ENCODE data around the gene PLPP3. TPM values are rescaled to one million over a fixed set of nuclear protein-coding genes. Genes with fewer than 3 reads are reported as not detected.

Gene PLPP3
- total and polyA plus RNA-seq, 2 of the 8 experiments (the other 6 are each of a cell fraction or from before 2014, with no cell fraction given) = 33.2 to 42.0 TPM

GRCh38 chr1:56531624-56532349 is 47.6 kb downstream of the PLPP3 start:
- H3K79me2 ChIP-seq (ENCODE audit: control insufficient read depth in 1 of 2, insufficient read depth in 2 of 2, low read length in 2 of 2) = peaks cover 29 to 84% of the 10 kb centered on the region in 2 experiments
- H3K27ac ChIP-seq (ENCODE audit: low read depth, low read length) = no peak overlapping the region; the same call in 1 of the 2 replicates
- CTCF ChIA-PET (ENCODE audit: partially characterized antibody) = interaction anchor here (0.8 to 3.1 kb wide), 6 partner anchors 9 to 121 kb away, joined by 3 to 13 read pairs (median 4); partner anchors contain the start of gene PLPP3
- peak overlapping the region; percentile 40 for H2BK12ac ChIP-seq (ENCODE audit: low read depth, low read length)
- POLR2A ChIA-PET (ENCODE audit: partially characterized antibody) = interaction anchor here (1.0 to 1.8 kb wide), 4 partner anchors 8 to 95 kb away, joined by 3 to 5 read pairs (median 4); no protein-coding TSS in a partner anchor
- 69% methylated on average over 6 of the region's 6 CpGs; no CpG with 5 or more reads in 1 of the 2 experiments for WGBS, 2 experiments (ENCODE audit: extremely low coverage in 1 of 2, insufficient coverage in 1 of 2, insufficient read length in 1 of 2, insufficient replicate concordance in 2 of 2, low coverage in 1 of 2, low lambda C conversion rate in 2 of 2, missing lambda C conversion rate in 1 of 2)
- peak overlapping the region in 1 of 2 experiments; percentile 36; a peak in 1 of 4 replicates for H3K4me2 ChIP-seq (ENCODE audit: insufficient read depth in 1 of 2, low read depth in 2 of 2, low read length in 2 of 2)
- peaks cover 0 to 62% (median 15%) of the 10 kb centered on the region in 4 experiments; a peak in 7 of 8 replicates for H3K36me3 ChIP-seq (ENCODE audit: control insufficient read depth in 2 of 4, insufficient read depth in 4 of 4, low read length in 3 of 4)
- no peak overlapping the region for H2AFZ ChIP-seq (ENCODE audit: low read length)
- no peaks in the 10 kb centered on the region for H3K9me3 ChIP-seq (ENCODE audit: insufficient read depth in 2 of 2, low read depth in 1 of 2, low read length in 1 of 2)
- FAIRE-seq (no peak), DNase-seq (ENCODE audit: low read depth in 1 of 2, low spot score in 2 of 2) (no peak)
- peak overlapping the region; percentile 69; the same call in 1 of the 2 replicates for H2BK5ac ChIP-seq (ENCODE audit: low read depth, low read length)
- no peak overlapping the region for H2BK20ac ChIP-seq (ENCODE audit: low read length)
- H3K56ac ChIP-seq (replicated peaks; ENCODE audit: insufficient read length, low read depth, low read length) = no peak overlapping the region
- no peak overlapping the region for H3K4me3 ChIP-seq (ENCODE audit: extremely low read depth in 1 of 4, insufficient read depth in 2 of 4, low read depth in 3 of 4, low read length in 4 of 4)
- H3K4ac ChIP-seq (replicated peaks; ENCODE audit: insufficient read length, low read depth, low read length) = no peak overlapping the region
- peak overlapping the region; percentile 22 for H4K91ac ChIP-seq (replicated peaks; ENCODE audit: insufficient read length, low read length)
- H3K23me2 ChIP-seq (ENCODE audit: low read depth, low read length) = no peaks in the 10 kb centered on the region; the same call in 1 of the 2 replicates
- H3K18ac ChIP-seq (ENCODE audit: extremely low read depth, low read length) = no peak overlapping the region; the same call in 1 of the 2 replicates
- peak overlapping the region; percentile 66; the same call in 1 of the 2 replicates for H2AK5ac ChIP-seq (ENCODE audit: low read depth, low read length)
- H3K4me1 ChIP-seq (replicated peaks in 1 of 4; ENCODE audit: control insufficient read depth in 3 of 4, insufficient read depth in 4 of 4, low read length in 3 of 4) = peaks cover 12 to 59% (median 54%) of the 10 kb centered on the region in 4 experiments
- no peaks in the 10 kb centered on the region for H4K20me1 ChIP-seq (replicated peaks in 1 of 2; ENCODE audit: control insufficient read depth in 1 of 2, insufficient read depth in 2 of 2, low read length in 2 of 2)
- H3K14ac ChIP-seq (ENCODE audit: insufficient read length) = no peak overlapping the region
- H4K5ac ChIP-seq (ENCODE audit: insufficient read length, low read depth, low read length) = no peak overlapping the region
- H4K8ac ChIP-seq (ENCODE audit: extremely low read depth, insufficient read depth, low read length) = no peak overlapping the region
- H3K23ac ChIP-seq (ENCODE audit: insufficient read length) = no peak overlapping the region
- H3K79me1 ChIP-seq (ENCODE audit: low read depth, low read length) = peaks cover 28% of the 10 kb centered on the region
- no peaks in the 10 kb centered on the region for H3K27me3 ChIP-seq (replicated peaks in 1 of 4; ENCODE audit: control insufficient read depth in 3 of 4, extremely low read depth in 1 of 4, insufficient read depth in 3 of 4, low read length in 3 of 4)
- H3K9ac ChIP-seq (replicated peaks in 1 of 4; ENCODE audit: extremely low read depth in 1 of 4, low read depth in 3 of 4, low read length in 3 of 4) = no peak overlapping the region
- peak overlapping the region; percentile 54; the same call in 1 of the 2 replicates for H2BK15ac ChIP-seq (ENCODE audit: low read length)
- H2BK120ac ChIP-seq (replicated peaks; ENCODE audit: low read depth, low read length) = peak overlapping the region; percentile 9
- TF ChIP-seq TAF1 (IDR thresholded peaks at IDR 0.05; ENCODE audit: low read depth, low read length) (no peak), KDM4A (IDR thresholded peaks at IDR 0.05; ENCODE audit: low read depth, low read length, severe bottlenecking) (no peak), JUN (IDR thresholded peaks at IDR 0.05; ENCODE audit: low read depth, low read length) (no peak), RXRA (IDR thresholded peaks at IDR 0.05; ENCODE audit: insufficient read depth, low read depth, low read length) (no peak), KDM1A (IDR thresholded peaks at IDR 0.05; ENCODE audit: borderline replicate concordance, low read length) (no peak)
- TF ChIP-seq, protein P1, sequence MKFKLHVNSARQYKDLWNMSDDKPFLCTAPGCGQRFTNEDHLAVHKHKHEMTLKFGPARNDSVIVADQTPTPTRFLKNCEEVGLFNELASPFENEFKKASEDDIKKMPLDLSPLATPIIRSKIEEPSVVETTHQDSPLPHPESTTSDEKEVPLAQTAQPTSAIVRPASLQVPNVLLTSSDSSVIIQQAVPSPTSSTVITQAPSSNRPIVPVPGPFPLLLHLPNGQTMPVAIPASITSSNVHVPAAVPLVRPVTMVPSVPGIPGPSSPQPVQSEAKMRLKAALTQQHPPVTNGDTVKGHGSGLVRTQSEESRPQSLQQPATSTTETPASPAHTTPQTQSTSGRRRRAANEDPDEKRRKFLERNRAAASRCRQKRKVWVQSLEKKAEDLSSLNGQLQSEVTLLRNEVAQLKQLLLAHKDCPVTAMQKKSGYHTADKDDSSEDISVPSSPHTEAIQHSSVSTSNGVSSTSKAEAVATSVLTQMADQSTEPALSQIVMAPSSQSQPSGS (IDR thresholded peaks at IDR 0.05; ENCODE audit: low read length) = no peak
- TF ChIP-seq, protein P2, sequence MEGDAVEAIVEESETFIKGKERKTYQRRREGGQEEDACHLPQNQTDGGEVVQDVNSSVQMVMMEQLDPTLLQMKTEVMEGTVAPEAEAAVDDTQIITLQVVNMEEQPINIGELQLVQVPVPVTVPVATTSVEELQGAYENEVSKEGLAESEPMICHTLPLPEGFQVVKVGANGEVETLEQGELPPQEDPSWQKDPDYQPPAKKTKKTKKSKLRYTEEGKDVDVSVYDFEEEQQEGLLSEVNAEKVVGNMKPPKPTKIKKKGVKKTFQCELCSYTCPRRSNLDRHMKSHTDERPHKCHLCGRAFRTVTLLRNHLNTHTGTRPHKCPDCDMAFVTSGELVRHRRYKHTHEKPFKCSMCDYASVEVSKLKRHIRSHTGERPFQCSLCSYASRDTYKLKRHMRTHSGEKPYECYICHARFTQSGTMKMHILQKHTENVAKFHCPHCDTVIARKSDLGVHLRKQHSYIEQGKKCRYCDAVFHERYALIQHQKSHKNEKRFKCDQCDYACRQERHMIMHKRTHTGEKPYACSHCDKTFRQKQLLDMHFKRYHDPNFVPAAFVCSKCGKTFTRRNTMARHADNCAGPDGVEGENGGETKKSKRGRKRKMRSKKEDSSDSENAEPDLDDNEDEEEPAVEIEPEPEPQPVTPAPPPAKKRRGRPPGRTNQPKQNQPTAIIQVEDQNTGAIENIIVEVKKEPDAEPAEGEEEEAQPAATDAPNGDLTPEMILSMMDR (IDR thresholded peaks at IDR 0.05; ENCODE audit: control extremely low read depth in 1 of 3, insufficient read depth in 1 of 3, low read depth in 1 of 3, low read length in 3 of 3) = no peak

Data from H1 (cell line).